IMR-90 (cell line): ENCODE results near the gene PPP1R14C.

Experiments
- BHLHE40 ChIP-seq: fragments of 150-350 bp; IDR thresholded peaks from 2 replicates; pipeline ENCODE4 v1.6.1; 2016; ENCODE audit warnings: mild to moderate bottlenecking, low read depth, low read length
- CEBPB ChIP-seq: IDR thresholded peaks from 2 replicates; pipeline ENCODE4 v1.6.1; 2012; ENCODE audit warnings: low read depth, low read length, improper control_type of control experiment
- CHD1 ChIP-seq: IDR thresholded peaks from 2 replicates; pipeline ENCODE4 v1.6.1; 2012; ENCODE audit warnings: low read depth, low read length, improper control_type of control experiment
- FOS ChIP-seq: fragments of 150-350 bp; IDR thresholded peaks from 2 replicates; pipeline ENCODE4 v1.6.1; 2016; ENCODE audit warnings: low read depth, low read length
- MAFK ChIP-seq: IDR thresholded peaks from 2 replicates; pipeline ENCODE4 v1.6.1; 2012; ENCODE audit warnings: low read depth, low read length, improper control_type of control experiment
- MAZ ChIP-seq: IDR thresholded peaks from 2 replicates; pipeline ENCODE4 v1.6.1; 2012; ENCODE audit warnings: low read depth, mild to moderate bottlenecking, low read length, improper control_type of control experiment, moderate library complexity, borderline replicate concordance
- POLR2A ChIP-seq: IDR thresholded peaks from 2 replicates; pipeline ENCODE4 v1.6.1; 2012; ENCODE audit warnings: mild to moderate bottlenecking, low read depth, low read length
- RAD21 ChIP-seq: IDR thresholded peaks from 2 replicates; pipeline ENCODE4 v1.6.1; 2012; ENCODE audit warnings: low read length, improper control_type of control experiment
- RCOR1 ChIP-seq: IDR thresholded peaks from 2 replicates; pipeline ENCODE4 v1.6.1; 2012; ENCODE audit warnings: mild to moderate bottlenecking, low read length, improper control_type of control experiment; ENCODE audit not compliant: insufficient replicate concordance
- RFX5 ChIP-seq: IDR thresholded peaks from 2 replicates; pipeline ENCODE4 v1.8.0; 2012; ENCODE audit warnings: low read depth, mild to moderate bottlenecking, low read length, moderate library complexity
- TF ChIP-seq, protein P1 (sequence below): conservative IDR thresholded peaks from 2 replicates; pipeline ENCODE4 v1.5.1; 2012; ENCODE audit warnings: mild to moderate bottlenecking, low read depth, low read length, improper control_type of control experiment
- TF ChIP-seq, protein P2 (sequence below): fragments of 150-350 bp; IDR thresholded peaks from 2 replicates; pipeline ENCODE4 v1.6.1; 2016; ENCODE audit warnings: low read depth, mild to moderate bottlenecking, low read length, moderate library complexity, borderline replicate concordance
- TF ChIP-seq, protein P3 (sequence below): fragments of 150-350 bp; IDR thresholded peaks from 2 replicates; pipeline ENCODE4 v1.6.1; 2017; ENCODE audit warnings: mild to moderate bottlenecking, antibody characterized with exemption, low read length, low read depth

GRCh38 chr6:150177952-150178520 is 35.2 kb downstream of the PPP1R14C start:
- TF ChIP-seq POLR2A, result no peak
- TF ChIP-seq, protein P1, sequence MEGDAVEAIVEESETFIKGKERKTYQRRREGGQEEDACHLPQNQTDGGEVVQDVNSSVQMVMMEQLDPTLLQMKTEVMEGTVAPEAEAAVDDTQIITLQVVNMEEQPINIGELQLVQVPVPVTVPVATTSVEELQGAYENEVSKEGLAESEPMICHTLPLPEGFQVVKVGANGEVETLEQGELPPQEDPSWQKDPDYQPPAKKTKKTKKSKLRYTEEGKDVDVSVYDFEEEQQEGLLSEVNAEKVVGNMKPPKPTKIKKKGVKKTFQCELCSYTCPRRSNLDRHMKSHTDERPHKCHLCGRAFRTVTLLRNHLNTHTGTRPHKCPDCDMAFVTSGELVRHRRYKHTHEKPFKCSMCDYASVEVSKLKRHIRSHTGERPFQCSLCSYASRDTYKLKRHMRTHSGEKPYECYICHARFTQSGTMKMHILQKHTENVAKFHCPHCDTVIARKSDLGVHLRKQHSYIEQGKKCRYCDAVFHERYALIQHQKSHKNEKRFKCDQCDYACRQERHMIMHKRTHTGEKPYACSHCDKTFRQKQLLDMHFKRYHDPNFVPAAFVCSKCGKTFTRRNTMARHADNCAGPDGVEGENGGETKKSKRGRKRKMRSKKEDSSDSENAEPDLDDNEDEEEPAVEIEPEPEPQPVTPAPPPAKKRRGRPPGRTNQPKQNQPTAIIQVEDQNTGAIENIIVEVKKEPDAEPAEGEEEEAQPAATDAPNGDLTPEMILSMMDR, result no peak
- no peak for TF ChIP-seq RAD21
- no peak for TF ChIP-seq MAFK
- TF ChIP-seq BHLHE40, result no peak
- no peak for TF ChIP-seq RFX5
- TF ChIP-seq, protein P2, sequence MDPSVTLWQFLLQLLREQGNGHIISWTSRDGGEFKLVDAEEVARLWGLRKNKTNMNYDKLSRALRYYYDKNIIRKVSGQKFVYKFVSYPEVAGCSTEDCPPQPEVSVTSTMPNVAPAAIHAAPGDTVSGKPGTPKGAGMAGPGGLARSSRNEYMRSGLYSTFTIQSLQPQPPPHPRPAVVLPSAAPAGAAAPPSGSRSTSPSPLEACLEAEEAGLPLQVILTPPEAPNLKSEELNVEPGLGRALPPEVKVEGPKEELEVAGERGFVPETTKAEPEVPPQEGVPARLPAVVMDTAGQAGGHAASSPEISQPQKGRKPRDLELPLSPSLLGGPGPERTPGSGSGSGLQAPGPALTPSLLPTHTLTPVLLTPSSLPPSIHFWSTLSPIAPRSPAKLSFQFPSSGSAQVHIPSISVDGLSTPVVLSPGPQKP, result no peak
- TF ChIP-seq RCOR1, result no peak
- no peak for TF ChIP-seq MAZ
- TF ChIP-seq FOS, result no peak
- no peak for TF ChIP-seq CHD1
- TF ChIP-seq CEBPB, result no peak
- TF ChIP-seq, protein P3, sequence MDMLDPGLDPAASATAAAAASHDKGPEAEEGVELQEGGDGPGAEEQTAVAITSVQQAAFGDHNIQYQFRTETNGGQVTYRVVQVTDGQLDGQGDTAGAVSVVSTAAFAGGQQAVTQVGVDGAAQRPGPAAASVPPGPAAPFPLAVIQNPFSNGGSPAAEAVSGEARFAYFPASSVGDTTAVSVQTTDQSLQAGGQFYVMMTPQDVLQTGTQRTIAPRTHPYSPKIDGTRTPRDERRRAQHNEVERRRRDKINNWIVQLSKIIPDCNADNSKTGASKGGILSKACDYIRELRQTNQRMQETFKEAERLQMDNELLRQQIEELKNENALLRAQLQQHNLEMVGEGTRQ, result no peak
